PC-3 (cell line): ENCODE measurements around the gene CNIH4.

Experiments
- EZH2 ChIP-seq: fragments of 300-600 bp; sonication (generic); IDR thresholded peaks from one replicate; pipeline ENCODE4 v1.6.1; 2017; ENCODE audit warnings: antibody characterized with exemption, mild to moderate bottlenecking, low read length; ENCODE audit not compliant: unreplicated experiment
- TF ChIP-seq, protein P1 (sequence below): fragments of 300-600 bp; sonication (generic); conservative IDR thresholded peaks from 2 replicates; pipeline ENCODE4 v1.5.1; 2017; ENCODE audit warnings: antibody characterized with exemption, low read depth, mild to moderate bottlenecking, low read length

DNA sequence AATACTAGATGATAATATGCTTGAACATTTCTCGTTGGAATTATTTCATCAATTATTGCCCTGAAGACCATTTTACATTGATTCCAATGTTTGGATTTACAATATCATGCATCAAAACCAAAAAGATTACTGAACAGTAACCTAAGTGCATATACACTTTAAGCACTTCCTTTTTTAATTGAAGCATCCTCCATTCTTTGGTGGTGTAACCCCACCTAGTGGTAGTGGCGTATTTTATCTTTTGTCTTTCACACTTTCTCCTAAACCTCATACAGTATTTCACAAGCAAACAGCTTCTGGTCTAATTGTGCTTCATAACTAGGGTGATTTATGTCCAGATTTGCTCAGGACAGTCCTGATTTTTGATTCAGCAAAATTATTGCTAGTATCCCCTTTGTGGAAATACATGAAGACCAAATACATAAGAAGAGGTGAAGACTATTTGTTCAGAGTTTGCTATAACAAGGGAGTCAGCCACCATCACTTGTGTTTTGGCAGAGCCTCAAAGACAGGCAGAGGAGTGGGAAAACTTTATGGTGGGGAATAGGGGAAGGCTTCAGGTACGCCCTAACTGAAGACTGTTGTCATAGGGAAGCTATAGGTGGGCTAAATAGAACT is 23.3 kb upstream of the CNIH4 start:
- TF ChIP-seq, protein P1, sequence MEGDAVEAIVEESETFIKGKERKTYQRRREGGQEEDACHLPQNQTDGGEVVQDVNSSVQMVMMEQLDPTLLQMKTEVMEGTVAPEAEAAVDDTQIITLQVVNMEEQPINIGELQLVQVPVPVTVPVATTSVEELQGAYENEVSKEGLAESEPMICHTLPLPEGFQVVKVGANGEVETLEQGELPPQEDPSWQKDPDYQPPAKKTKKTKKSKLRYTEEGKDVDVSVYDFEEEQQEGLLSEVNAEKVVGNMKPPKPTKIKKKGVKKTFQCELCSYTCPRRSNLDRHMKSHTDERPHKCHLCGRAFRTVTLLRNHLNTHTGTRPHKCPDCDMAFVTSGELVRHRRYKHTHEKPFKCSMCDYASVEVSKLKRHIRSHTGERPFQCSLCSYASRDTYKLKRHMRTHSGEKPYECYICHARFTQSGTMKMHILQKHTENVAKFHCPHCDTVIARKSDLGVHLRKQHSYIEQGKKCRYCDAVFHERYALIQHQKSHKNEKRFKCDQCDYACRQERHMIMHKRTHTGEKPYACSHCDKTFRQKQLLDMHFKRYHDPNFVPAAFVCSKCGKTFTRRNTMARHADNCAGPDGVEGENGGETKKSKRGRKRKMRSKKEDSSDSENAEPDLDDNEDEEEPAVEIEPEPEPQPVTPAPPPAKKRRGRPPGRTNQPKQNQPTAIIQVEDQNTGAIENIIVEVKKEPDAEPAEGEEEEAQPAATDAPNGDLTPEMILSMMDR: peak; percentile 96
- no peak for TF ChIP-seq EZH2
